Endothelial cell of umbilical vein (primary cell): ENCODE data around the gene DCPS. TPM values are rescaled to one million over a fixed set of nuclear protein-coding genes. Genes with fewer than 3 reads are reported as not detected.

Experiments used
- BruUV-seq: library from RNA; stranded (reverse); fragments of 400-500 nt; replicated peaks from 2 replicates; lab custom pipeline; 2021; lab: Mats Ljungman, UMichigan
- CTCF ChIA-PET: fragments of 300-600, 350-600 bp; sonication (Branson Sonifier 250); formaldehyde crosslinking; loops from one replicate; lab custom pipeline; 2021; ENCODE audit warnings: antibody characterized with exemption, inconsistent platforms; lab: Charles Lee
- POLR2A ChIA-PET: fragments of 300-600, 350-600 bp; sonication (Branson Sonifier 250); formaldehyde crosslinking; loops from one replicate; lab custom pipeline; 2021; ENCODE audit warnings: antibody characterized with exemption, inconsistent platforms; lab: Charles Lee
- DNase-seq: peaks from one replicate; pipeline ENCODE4 v3.0.0-alpha.2; 2011; ENCODE audit warnings: low read depth, low spot score
- FAIRE-seq: peaks from 2 replicates; lab custom pipeline; 2011; peaks lifted over from hg19 to GRCh38; lab: Jason Lieb, UNC
- H2AFZ ChIP-seq: 2 replicates; pipeline ENCODE4 v1.6.0; 2012; ENCODE audit warnings: low read depth, low read length, control low read depth, inconsistent platforms
- H3K27ac ChIP-seq: 2 replicates; pipeline ENCODE4 v1.5.1; 2011; ENCODE audit warnings: low read depth, mild to moderate bottlenecking, control low read depth, low read length, moderate library complexity; ENCODE audit not compliant: insufficient read depth
- H3K27me3 ChIP-seq, 2 experiments: 2 replicates each; pipeline versions ENCODE4 v1.6.0 to v1.6.1; 2011; ENCODE audit warnings: low read length in 2 of 2, mixed read lengths in 1 of 2; ENCODE audit not compliant: control insufficient read depth in 2 of 2, insufficient read depth in 2 of 2
- H3K36me3 ChIP-seq, 2 experiments: 2 replicates in 1 of 2; 3 replicates in 1 of 2; pipeline ENCODE4 v1.5.1; 2011; ENCODE audit warnings: low read length in 2 of 2, mild to moderate bottlenecking in 1 of 2, moderate library complexity in 1 of 2; ENCODE audit not compliant: control insufficient read depth in 2 of 2, insufficient read depth in 2 of 2; ENCODE audit errors: extremely low read depth in 1 of 2
- H3K4me1 ChIP-seq: 3 replicates; pipeline ENCODE4 v1.5.1; 2011; ENCODE audit warnings: mild to moderate bottlenecking, low read length; ENCODE audit not compliant: control insufficient read depth, insufficient read depth; ENCODE audit errors: extremely low read depth
- H3K4me2 ChIP-seq: 2 replicates; pipeline ENCODE4 v1.6.1; 2011; ENCODE audit warnings: low read length, control low read depth, mixed read lengths; ENCODE audit not compliant: insufficient read depth
- H3K4me3 ChIP-seq, 3 experiments: fragments of 200-600 bp in 1 of 3; sonication (generic), shearing (Covaris generic) in 1 of 3; replicated peaks in 1 of 3; 2 replicates each; pipeline ENCODE4 v1.5.1; 2011 to 2016; ENCODE audit warnings: control low read depth in 3 of 3, low read length in 3 of 3, mild to moderate bottlenecking in 2 of 3, inconsistent platforms in 1 of 3, low read depth in 1 of 3, moderate library complexity in 1 of 3; ENCODE audit not compliant: insufficient read depth in 1 of 3
- H3K79me2 ChIP-seq: 2 replicates; pipeline ENCODE4 v1.6.0; 2012; ENCODE audit warnings: low read length, inconsistent platforms; ENCODE audit not compliant: control insufficient read depth, insufficient read depth
- H3K9ac ChIP-seq: replicated peaks from 2 replicates; pipeline ENCODE3; 2011; ENCODE audit warnings: low read length, control low read depth; ENCODE audit not compliant: insufficient read depth; ENCODE audit errors: extremely low read depth
- H3K9me1 ChIP-seq: replicated peaks from 3 replicates; pipeline ENCODE4 v1.6.0; 2011; ENCODE audit warnings: mild to moderate bottlenecking, low read length; ENCODE audit not compliant: control insufficient read depth, insufficient read depth; ENCODE audit errors: extremely low read depth
- H3K9me3 ChIP-seq: replicated peaks from 2 replicates; pipeline ENCODE4 v1.5.1; 2012; ENCODE audit warnings: low read length, inconsistent platforms; ENCODE audit not compliant: control insufficient read depth, insufficient read depth
- H4K20me1 ChIP-seq: replicated peaks from 2 replicates; pipeline ENCODE3; 2011; ENCODE audit warnings: mild to moderate bottlenecking, low read length; ENCODE audit not compliant: control insufficient read depth, insufficient read depth; ENCODE audit errors: extremely low read depth
- EZH2 ChIP-seq: IDR thresholded peaks from 2 replicates; pipeline ENCODE4 v1.6.1; 2012; ENCODE audit warnings: borderline replicate concordance, low read depth, mild to moderate bottlenecking, moderate library complexity, low read length, inconsistent platforms; ENCODE audit not compliant: severe bottlenecking
- FOS ChIP-seq: IDR thresholded peaks from 2 replicates; pipeline ENCODE4 v1.6.1; 2011; ENCODE audit warnings: mild to moderate bottlenecking, low read length, moderate library complexity, borderline replicate concordance; ENCODE audit not compliant: insufficient read depth
- GATA2 ChIP-seq: IDR thresholded peaks from 2 replicates; pipeline ENCODE4 v1.7.0; 2011; ENCODE audit warnings: low read depth, mild to moderate bottlenecking, moderate library complexity, mixed read lengths, low read length; ENCODE audit not compliant: insufficient read length, insufficient read depth
- JUN ChIP-seq: IDR thresholded peaks from 2 replicates; pipeline ENCODE4 v1.6.1; 2011; ENCODE audit warnings: borderline replicate concordance, low read depth; ENCODE audit not compliant: insufficient read length, insufficient read depth
- MYC ChIP-seq: IDR thresholded peaks from one replicate; pipeline ENCODE4 v1.6.1; 2011; ENCODE audit warnings: mild to moderate bottlenecking, low read depth, low read length
- POLR2A ChIP-seq: IDR thresholded peaks from 2 replicates; pipeline ENCODE4 v1.6.1; 2012; ENCODE audit warnings: low read depth, mild to moderate bottlenecking, control low read depth, low read length
- POLR2AphosphoS5 ChIP-seq: IDR thresholded peaks from 2 replicates; pipeline ENCODE4 v1.6.1; 2012; ENCODE audit warnings: low read depth, mild to moderate bottlenecking, control low read depth, low read length, moderate library complexity; ENCODE audit not compliant: insufficient read depth
- dilution Hi-C: fragments of 300-500 bp; cut with MboI; formaldehyde crosslinking; loops from one replicate; pipeline ENCODE4 v1.15.0; 2019; ENCODE audit warnings: low sequenced_read_pairs; ENCODE audit not compliant: extremely low pct_ligation_motif_present
- intact Hi-C: fragments of 100-400 bp; cut with micrococcal nuclease; formaldehyde crosslinking; loops from one replicate; pipeline ENCODE4 v1.10.0; 2022
- polyA plus RNA-seq, 4 experiments: library from polyadenylated mRNA; depleted of rRNA in 3 of 4; stranded (reverse) in 3 of 4; unstranded in 1 of 4; fragments of >200 nt; gene quantifications; 2 replicates each; pipeline versions ENCODE4 v1.2.1 to v1.2.3, GENCODE V29; 2011 to 2012; ENCODE audit warnings: missing spikeins in 1 of 4
- total RNA-seq: library from RNA; stranded (reverse); gene quantifications from 2 replicates; pipeline ENCODE4 v1.2.3, GENCODE V29; 2021
- TF ChIP-seq, protein P1 (sequence below): IDR thresholded peaks from 2 replicates; pipeline ENCODE4 v1.6.1; 2011; ENCODE audit not compliant: insufficient read depth, insufficient read length
- TF ChIP-seq, protein P2 (sequence below), 2 donors: IDR thresholded peaks; 1 replicate in 1 of 2; 2 replicates in 1 of 2; pipeline ENCODE4 v1.5.1; 2011; ENCODE audit warnings: low read length in 2 of 2, mild to moderate bottlenecking in 2 of 2, moderate library complexity in 2 of 2, control low read depth in 1 of 2, inconsistent platforms in 1 of 2, low read depth in 1 of 2; ENCODE audit not compliant: insufficient read depth in 1 of 2; ENCODE audit errors: extremely low read depth in 1 of 2

The DCPS gene
- total and polyA plus RNA-seq, 2 donors (not counting 3 experiments of a cell fraction or from before 2014, with no cell fraction given) = 19.6 to 36.0 TPM

- dilution Hi-C loops (no loop called here), intact Hi-C loops (loop anchor here (1.0 to 2.0 kb wide), 3 partner anchors 10 to 45 kb away; no protein-coding TSS in a partner anchor)
- POLR2A ChIA-PET = no interaction called here
- CTCF ChIA-PET = interaction anchor here (1.1 to 5.7 kb wide), 5 partner anchors 19 to 124 kb away, joined by 3 to 37 read pairs (median 4); partner anchors contain the start of gene DCPS
- Histone ChIP-seq H3K4me3 (peak overlapping the region; percentile 16 to 64 (median 36)), H3K4me2 (peak overlapping the region; percentile 14), H3K79me2 (peaks cover 33% of the 10 kb centered on the region), H3K36me3 (no peaks in the 10 kb centered on the region), H3K9me3 (no peaks in the 10 kb centered on the region), H2AFZ (peak overlapping the region; percentile 16), H3K27ac (no peak overlapping the region), H4K20me1 (no peaks in the 10 kb centered on the region), H3K9me1 (no peaks in the 10 kb centered on the region), H3K27me3 (no peaks in the 10 kb centered on the region), H3K9ac (no peak overlapping the region), H3K4me1 (peaks cover 23% of the 10 kb centered on the region)
- DNase-seq (peak; percentile 26), FAIRE-seq (peak; percentile 12)
- TF ChIP-seq, protein P1, sequence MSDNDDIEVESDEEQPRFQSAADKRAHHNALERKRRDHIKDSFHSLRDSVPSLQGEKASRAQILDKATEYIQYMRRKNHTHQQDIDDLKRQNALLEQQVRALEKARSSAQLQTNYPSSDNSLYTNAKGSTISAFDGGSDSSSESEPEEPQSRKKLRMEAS = no peak
- no peak for TF ChIP-seq POLR2A
- TF ChIP-seq MYC = no peak
- no peak for TF ChIP-seq GATA2
- TF ChIP-seq JUN = no peak
- TF ChIP-seq, protein P2, sequence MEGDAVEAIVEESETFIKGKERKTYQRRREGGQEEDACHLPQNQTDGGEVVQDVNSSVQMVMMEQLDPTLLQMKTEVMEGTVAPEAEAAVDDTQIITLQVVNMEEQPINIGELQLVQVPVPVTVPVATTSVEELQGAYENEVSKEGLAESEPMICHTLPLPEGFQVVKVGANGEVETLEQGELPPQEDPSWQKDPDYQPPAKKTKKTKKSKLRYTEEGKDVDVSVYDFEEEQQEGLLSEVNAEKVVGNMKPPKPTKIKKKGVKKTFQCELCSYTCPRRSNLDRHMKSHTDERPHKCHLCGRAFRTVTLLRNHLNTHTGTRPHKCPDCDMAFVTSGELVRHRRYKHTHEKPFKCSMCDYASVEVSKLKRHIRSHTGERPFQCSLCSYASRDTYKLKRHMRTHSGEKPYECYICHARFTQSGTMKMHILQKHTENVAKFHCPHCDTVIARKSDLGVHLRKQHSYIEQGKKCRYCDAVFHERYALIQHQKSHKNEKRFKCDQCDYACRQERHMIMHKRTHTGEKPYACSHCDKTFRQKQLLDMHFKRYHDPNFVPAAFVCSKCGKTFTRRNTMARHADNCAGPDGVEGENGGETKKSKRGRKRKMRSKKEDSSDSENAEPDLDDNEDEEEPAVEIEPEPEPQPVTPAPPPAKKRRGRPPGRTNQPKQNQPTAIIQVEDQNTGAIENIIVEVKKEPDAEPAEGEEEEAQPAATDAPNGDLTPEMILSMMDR (IDR thresholded peaks at IDR 0.05; ENCODE audit: extremely low read depth in 1 of 2, insufficient read depth in 1 of 2, low read depth in 1 of 2, low read length in 2 of 2) = no peak
- TF ChIP-seq EZH2 = no peak
- no peak for TF ChIP-seq POLR2AphosphoS5
- no peak for TF ChIP-seq FOS
- BruUV-seq = no TSS peak
These were observed 52.4 kb downstream of the DCPS start for GRCh38 chr11:126355926-126356897.
